IMR-90 (cell line): Measurements from ENCODE around the gene STAT5A. TPM values are rescaled to one million over a fixed set of nuclear protein-coding genes. Genes with fewer than 3 reads are reported as not detected.

Experiments
- ATAC-seq: fragments of 200-7000 bp; cut with Tn5 transposase; 2 replicates; pipeline ENCODE4 v1.9.1; 2020; ENCODE audit warnings: low read depth, mild to moderate bottlenecking, moderate library complexity
- BruUV-seq: library from RNA; stranded (reverse); fragments of 400-500 nt; replicated peaks from 2 replicates; lab custom pipeline; 2021; lab: Mats Ljungman, UMichigan
- CTCF ChIA-PET: fragments of 300-600 bp; formaldehyde crosslinking; extraction: SDS; loops from one replicate; lab custom pipeline; 2021; ENCODE audit warnings: antibody characterized with exemption; lab: Yijun Ruan, JAX
- POLR2A ChIA-PET: fragments of 300-600 bp; sonication (Branson Sonifier 250); formaldehyde crosslinking; loops from one replicate; lab custom pipeline; 2022; ENCODE audit warnings: antibody characterized with exemption; ENCODE audit not compliant: unreplicated experiment; lab: Charles Lee
- DNase-seq: peaks from one replicate; pipeline ENCODE4 v3.0.0; 2013
- H2AFZ ChIP-seq: replicated peaks from 2 replicates; pipeline ENCODE3; 2013; ENCODE audit warnings: low read length, mild to moderate bottlenecking; ENCODE audit not compliant: poor library complexity
- H2AK5ac ChIP-seq: 2 replicates; pipeline ENCODE4 v1.6.1; 2013; ENCODE audit warnings: low read depth, low read length, inconsistent platforms
- H2AK9ac ChIP-seq: replicated peaks from 2 replicates; pipeline ENCODE3; 2013; ENCODE audit warnings: mild to moderate bottlenecking, low read depth, low read length, moderate library complexity; ENCODE audit not compliant: poor library complexity
- H2BK120ac ChIP-seq: 2 replicates; pipeline ENCODE4 v1.6.1; 2013; ENCODE audit warnings: low read depth, low read length, inconsistent platforms
- H2BK15ac ChIP-seq: 3 replicates; pipeline ENCODE4 v1.6.1; 2013; ENCODE audit warnings: low read depth, low read length, inconsistent platforms
- H2BK20ac ChIP-seq: 2 replicates; pipeline ENCODE4 v1.6.1; 2013; ENCODE audit warnings: low read depth, mild to moderate bottlenecking, inconsistent platforms, low read length, moderate library complexity
- H2BK5ac ChIP-seq: 2 replicates; pipeline ENCODE4 v1.6.1; 2013; ENCODE audit warnings: mild to moderate bottlenecking, low read depth, low read length, inconsistent platforms; ENCODE audit not compliant: poor library complexity, severe bottlenecking
- H3K14ac ChIP-seq: replicated peaks from 2 replicates; pipeline ENCODE4 v1.6.1; 2013; ENCODE audit warnings: low read depth, low read length, inconsistent platforms
- H3K18ac ChIP-seq: 2 replicates; pipeline ENCODE4 v1.6.1; 2013; ENCODE audit warnings: low read depth, low read length, control low read depth
- H3K23ac ChIP-seq: 2 replicates; pipeline ENCODE4 v1.6.1; 2013; ENCODE audit warnings: low read depth, low read length, inconsistent platforms
- H3K27ac ChIP-seq: 2 replicates; pipeline ENCODE4 v1.5.1; 2013; ENCODE audit warnings: mild to moderate bottlenecking, control low read depth, low read length; ENCODE audit not compliant: insufficient read depth
- H3K27me3 ChIP-seq: 2 replicates; pipeline ENCODE4 v1.6.1; 2013; ENCODE audit warnings: low read length; ENCODE audit not compliant: control insufficient read depth, insufficient read depth
- H3K36me3 ChIP-seq: 2 replicates; pipeline ENCODE4 v1.6.1; 2013; ENCODE audit warnings: low read length, mixed read lengths; ENCODE audit not compliant: control insufficient read depth, insufficient read depth
- H3K4ac ChIP-seq: 2 replicates; pipeline ENCODE4 v1.6.1; 2013; ENCODE audit warnings: low read depth, low read length, inconsistent platforms
- H3K4me1 ChIP-seq: 2 replicates; pipeline ENCODE4 v1.6.1; 2013; ENCODE audit warnings: low read length, mixed read lengths; ENCODE audit not compliant: control insufficient read depth, insufficient read depth
- H3K4me2 ChIP-seq: 2 replicates; pipeline ENCODE4 v1.6.1; 2013; ENCODE audit warnings: low read depth, mild to moderate bottlenecking, control low read depth, low read length, moderate library complexity
- H3K4me3 ChIP-seq: 2 replicates; pipeline ENCODE4 v1.5.1; 2013; ENCODE audit warnings: low read depth, mild to moderate bottlenecking, control low read depth, low read length, moderate library complexity; ENCODE audit not compliant: insufficient read depth
- H3K56ac ChIP-seq: 2 replicates; pipeline ENCODE4 v1.6.1; 2013; ENCODE audit warnings: low read length, inconsistent platforms; ENCODE audit not compliant: insufficient read depth; ENCODE audit errors: extremely low read depth
- H3K79me1 ChIP-seq, 2 experiments: 2 replicates each; pipeline ENCODE4 v1.6.1; 2013; ENCODE audit warnings: low read length in 2 of 2, inconsistent platforms in 1 of 2, low read depth in 1 of 2
- H3K9ac ChIP-seq: 2 replicates; pipeline ENCODE4 v1.6.1; 2013; ENCODE audit warnings: low read depth, low read length, control low read depth
- H3K9me1 ChIP-seq: 2 replicates; pipeline ENCODE4 v1.6.1; 2013; ENCODE audit warnings: low read length, inconsistent platforms; ENCODE audit not compliant: insufficient read depth
- H3K9me3 ChIP-seq: 2 replicates; pipeline ENCODE4 v1.6.1; 2013; ENCODE audit warnings: low read length; ENCODE audit not compliant: control insufficient read depth, insufficient read depth
- H4K20me1 ChIP-seq: 2 replicates; pipeline ENCODE4 v1.6.1; 2013; ENCODE audit warnings: low read length, inconsistent platforms; ENCODE audit not compliant: insufficient read depth
- H4K5ac ChIP-seq: 2 replicates; pipeline ENCODE4 v1.6.1; 2013; ENCODE audit warnings: mild to moderate bottlenecking, low read depth, low read length, control low read depth
- H4K8ac ChIP-seq, 2 experiments: 2 replicates each; pipeline ENCODE4 v1.6.1; 2013; ENCODE audit warnings: low read depth in 2 of 2, low read length in 2 of 2, control low read depth in 1 of 2, inconsistent platforms in 1 of 2
- H4K91ac ChIP-seq: 2 replicates; pipeline ENCODE4 v1.6.1; 2013; ENCODE audit warnings: low read depth, low read length, inconsistent platforms; ENCODE audit not compliant: insufficient read depth
- BHLHE40 ChIP-seq: fragments of 150-350 bp; IDR thresholded peaks from 2 replicates; pipeline ENCODE4 v1.6.1; 2016; ENCODE audit warnings: mild to moderate bottlenecking, low read depth, low read length
- CEBPB ChIP-seq: IDR thresholded peaks from 2 replicates; pipeline ENCODE4 v1.6.1; 2012; ENCODE audit warnings: low read depth, low read length, improper control_type of control experiment
- CHD1 ChIP-seq: IDR thresholded peaks from 2 replicates; pipeline ENCODE4 v1.6.1; 2012; ENCODE audit warnings: low read depth, low read length, improper control_type of control experiment
- CTCF ChIP-seq: conservative IDR thresholded peaks from 2 replicates; pipeline ENCODE4 v1.5.1; 2012; ENCODE audit warnings: mild to moderate bottlenecking, low read depth, low read length, improper control_type of control experiment
- ELK1 ChIP-seq: fragments of 150-350 bp; IDR thresholded peaks from 2 replicates; pipeline ENCODE4 v1.6.1; 2016; ENCODE audit warnings: low read depth, mild to moderate bottlenecking, low read length, moderate library complexity, borderline replicate concordance
- FOS ChIP-seq: fragments of 150-350 bp; IDR thresholded peaks from 2 replicates; pipeline ENCODE4 v1.6.1; 2016; ENCODE audit warnings: low read depth, low read length
- MAFK ChIP-seq: IDR thresholded peaks from 2 replicates; pipeline ENCODE4 v1.6.1; 2012; ENCODE audit warnings: low read depth, low read length, improper control_type of control experiment
- MAZ ChIP-seq: IDR thresholded peaks from 2 replicates; pipeline ENCODE4 v1.6.1; 2012; ENCODE audit warnings: low read depth, mild to moderate bottlenecking, low read length, improper control_type of control experiment, moderate library complexity, borderline replicate concordance
- MXI1 ChIP-seq: IDR thresholded peaks from 2 replicates; pipeline ENCODE4 v1.6.1; 2012; ENCODE audit warnings: low read depth, mild to moderate bottlenecking, low read length, moderate library complexity, borderline replicate concordance
- NFE2L2 ChIP-seq: fragments of 150-350 bp; IDR thresholded peaks from 2 replicates; pipeline ENCODE4 v1.6.1; 2016; ENCODE audit warnings: low read depth, mild to moderate bottlenecking, low read length
- POLR2A ChIP-seq: IDR thresholded peaks from 2 replicates; pipeline ENCODE4 v1.6.1; 2012; ENCODE audit warnings: mild to moderate bottlenecking, low read depth, low read length
- RAD21 ChIP-seq: IDR thresholded peaks from 2 replicates; pipeline ENCODE4 v1.6.1; 2012; ENCODE audit warnings: low read length, improper control_type of control experiment
- RFX5 ChIP-seq: IDR thresholded peaks from 2 replicates; pipeline ENCODE4 v1.8.0; 2012; ENCODE audit warnings: low read depth, mild to moderate bottlenecking, low read length, moderate library complexity
- SMC3 ChIP-seq: fragments of 150-350 bp; IDR thresholded peaks from 2 replicates; pipeline ENCODE4 v1.6.1; 2016; ENCODE audit warnings: low read depth, mild to moderate bottlenecking, antibody characterized with exemption, low read length, moderate library complexity
- WGBS, 2 experiments: methylation state at CpG; one replicate each; pipeline versions ENCODE4 v1.1.5 to v1.1.7; 2013; ENCODE audit warnings: missing lambda C conversion rate in 2 of 2; ENCODE audit not compliant: insufficient read length in 1 of 2; ENCODE audit errors: extremely low coverage in 2 of 2; 5-methylcytosine and 5-hydroxymethylcytosine counted together
- dilution Hi-C: fragments of 300-500 bp; cut with HindIII; formaldehyde crosslinking; loops from one replicate; pipeline ENCODE4 v1.14.3; 2018; ENCODE audit warnings: low sequenced_read_pairs; ENCODE audit not compliant: unreplicated experiment
- in situ Hi-C: fragments of 300-500 bp; cut with MboI; formaldehyde crosslinking; loops from 3 replicates; pipeline ENCODE4 v1.14.3; 2019; ENCODE audit warnings: low sequenced_read_pairs, inconsistent platforms, mixed read lengths
- intact Hi-C: fragments of 100-400 bp; cut with micrococcal nuclease; formaldehyde crosslinking; loops from 2 replicates; pipeline ENCODE4 v1.10.0; 2022
- polyA plus RNA-seq, 3 experiments: library from polyadenylated mRNA; depleted of rRNA; stranded (reverse); fragments of >200 nt; gene quantifications; 2 replicates each; pipeline ENCODE4 v1.2.3, GENCODE V29; 2012; ENCODE audit warnings: low replicate concordance in 1 of 3
- total RNA-seq: library from RNA; depleted of rRNA; stranded (reverse); fragments of >200 nt; gene quantifications from 2 replicates; pipeline ENCODE4 v1.2.3, GENCODE V29; 2012
- TF ChIP-seq, protein P1 (sequence below): fragments of 150-350 bp; IDR thresholded peaks from 2 replicates; pipeline ENCODE4 v1.6.1; 2017; ENCODE audit warnings: mild to moderate bottlenecking, antibody characterized with exemption, low read length, low read depth

The STAT5A gene
- total and polyA plus RNA-seq, 2 of the 4 experiments (the other 2 are of a cell fraction) = 1.3 to 1.4 TPM

GRCh38 chr17:42281571-42282096, 6.7 kb upstream of the STAT5A start:
- CTCF ChIA-PET = no interaction called here

More at GRCh38 chr17:42281571-42282096, 6.7 kb upstream of the STAT5A start:
- no peak overlapping the region for H3K4me3 ChIP-seq
- H3K23ac ChIP-seq = no peak overlapping the region
- TF ChIP-seq MAFK (no peak), MAZ (no peak), RAD21 (no peak), CHD1 (no peak), FOS (no peak), MXI1 (no peak), RFX5 (no peak), CEBPB (no peak), BHLHE40 (no peak), SMC3 (no peak), POLR2A (no peak), CTCF (no peak), ELK1 (no peak), NFE2L2 (no peak)
- TF ChIP-seq, protein P1, sequence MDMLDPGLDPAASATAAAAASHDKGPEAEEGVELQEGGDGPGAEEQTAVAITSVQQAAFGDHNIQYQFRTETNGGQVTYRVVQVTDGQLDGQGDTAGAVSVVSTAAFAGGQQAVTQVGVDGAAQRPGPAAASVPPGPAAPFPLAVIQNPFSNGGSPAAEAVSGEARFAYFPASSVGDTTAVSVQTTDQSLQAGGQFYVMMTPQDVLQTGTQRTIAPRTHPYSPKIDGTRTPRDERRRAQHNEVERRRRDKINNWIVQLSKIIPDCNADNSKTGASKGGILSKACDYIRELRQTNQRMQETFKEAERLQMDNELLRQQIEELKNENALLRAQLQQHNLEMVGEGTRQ = no peak
- intact Hi-C loops = no loop called here
- H2AK5ac ChIP-seq = no peak overlapping the region
- no peaks in the 10 kb centered on the region for H4K20me1 ChIP-seq
- H3K4ac ChIP-seq = no peak overlapping the region
- peaks cover 4% of the 10 kb centered on the region for H3K4me1 ChIP-seq
- POLR2A ChIA-PET = no interaction called here
- H3K9ac ChIP-seq = no peak overlapping the region
- no peak overlapping the region for H2BK120ac ChIP-seq
- H3K56ac ChIP-seq = no peak overlapping the region
- no peak overlapping the region for H2AK9ac ChIP-seq
- peaks cover 0 to 8% of the 10 kb centered on the region in 2 experiments; a peak in 1 of 4 replicates for H3K79me1 ChIP-seq
- H4K8ac ChIP-seq = no peak overlapping the region
- no peak overlapping the region for H4K91ac ChIP-seq
- no peak overlapping the region for H2BK15ac ChIP-seq
- H3K9me1 ChIP-seq = peaks cover 4% of the 10 kb centered on the region; the same call in 1 of the 2 replicates
- H3K9me3 ChIP-seq = no peaks in the 10 kb centered on the region
- DNase-seq = no peak
- WGBS, 2 experiments = no CpG with 5 or more reads among the region's 7 CpGs
- no peak overlapping the region for H3K18ac ChIP-seq
- dilution Hi-C loops = no loop called here
- no peak for ATAC-seq
- no peak overlapping the region for H2AFZ ChIP-seq
- H3K27me3 ChIP-seq = no peaks in the 10 kb centered on the region; the same call in 1 of the 2 replicates
- H3K14ac ChIP-seq = no peak overlapping the region
- no TSS peak for BruUV-seq
- no peaks in the 10 kb centered on the region for H3K36me3 ChIP-seq
- H2BK20ac ChIP-seq = no peak overlapping the region
- no peak overlapping the region for H3K4me2 ChIP-seq
- no peak overlapping the region for H4K5ac ChIP-seq
- in situ Hi-C loops = no loop called here
- no peak overlapping the region for H2BK5ac ChIP-seq
- no peak overlapping the region for H3K27ac ChIP-seq
